IPS-15b (cell line): ENCODE measurements around the gene VPS51.

ENCODE experiments used
- H3K27me3 ChIP-seq: one replicate; pipeline ENCODE4 v1.6.1; 2013; ENCODE audit warnings: low read length; ENCODE audit not compliant: control insufficient read depth, insufficient read depth
- H3K36me3 ChIP-seq: one replicate; pipeline ENCODE4 v1.6.1; 2013; ENCODE audit warnings: low read length; ENCODE audit not compliant: control insufficient read depth, insufficient read depth
- H3K4me1 ChIP-seq: one replicate; pipeline ENCODE4 v1.6.1; 2013; ENCODE audit warnings: mild to moderate bottlenecking, low read length; ENCODE audit not compliant: control insufficient read depth, insufficient read depth
- H3K4me3 ChIP-seq: one replicate; pipeline ENCODE4 v1.5.1; 2013; ENCODE audit warnings: low read depth, low read length
- H3K9ac ChIP-seq: one replicate; pipeline ENCODE4 v1.6.1; 2013; ENCODE audit warnings: low read depth, mild to moderate bottlenecking, low read length
- H3K9me3 ChIP-seq: one replicate; pipeline ENCODE4 v1.6.1; 2013; ENCODE audit warnings: mild to moderate bottlenecking, low read length; ENCODE audit not compliant: control insufficient read depth, insufficient read depth

The VPS51 gene

GRCh38 chr11:65078151-65078550 is 17.9 kb upstream of the VPS51 start:
- Histone ChIP-seq H3K9ac (no peak overlapping the region), H3K27me3 (no peaks in the 10 kb centered on the region), H3K9me3 (no peaks in the 10 kb centered on the region), H3K4me3 (no peak overlapping the region), H3K4me1 (peaks cover 5% of the 10 kb centered on the region), H3K36me3 (peaks cover 40% of the 10 kb centered on the region)

GRCh38 chr11:65078786-65079342 is 17.1 kb upstream of the VPS51 start:
- no peak overlapping the region for H3K4me3 ChIP-seq
- H3K36me3 ChIP-seq, result peaks cover 40% of the 10 kb centered on the region
- peaks cover 5% of the 10 kb centered on the region for H3K4me1 ChIP-seq
- no peak overlapping the region for H3K9ac ChIP-seq
- no peaks in the 10 kb centered on the region for H3K27me3 ChIP-seq
- H3K9me3 ChIP-seq, result no peaks in the 10 kb centered on the region

- Histone ChIP-seq H3K36me3 (peaks cover 34% of the 10 kb centered on the region), H3K4me1 (peaks cover 5% of the 10 kb centered on the region), H3K4me3 (peak overlapping the region; percentile 96)
Observed at GRCh38 chr11:65083134-65083833, 12.7 kb upstream of the VPS51 start.

GRCh38 chr11:65083834-65084597 is 12.0 kb upstream of the VPS51 start, which contains the start of the genes CDCA5 and ZFPL1:
CDCA5 (minus strand) TSS chr11:65084040; CDS start chr11:65083978, 62 bp downstream.
ZFPL1 (plus strand) TSS chr11:65084222; CDS start chr11:65084699, 477 bp downstream.
- Histone ChIP-seq H3K4me1 (peaks cover 5% of the 10 kb centered on the region), H3K9me3 (no peaks in the 10 kb centered on the region), H3K9ac (peak within 1 kb of the TSS; percentile 93), H3K36me3 (peaks cover 35% of the 10 kb centered on the region), H3K4me3 (peak within 1 kb of the TSS; percentile 96), H3K27me3 (no peaks in the 10 kb centered on the region)

More at GRCh38 chr11:65083134-65083833, 12.7 kb upstream of the VPS51 start:
- H3K9ac ChIP-seq, result peak overlapping the region; percentile 93
- no peaks in the 10 kb centered on the region for H3K27me3 ChIP-seq
- H3K9me3 ChIP-seq, result no peaks in the 10 kb centered on the region

GRCh38 chr11:65084598-65085375 is 11.2 kb upstream of the VPS51 start:
- peaks cover 29% of the 10 kb centered on the region for H3K36me3 ChIP-seq
- H3K9me3 ChIP-seq, result no peaks in the 10 kb centered on the region
- peak overlapping the region; percentile 93 for H3K9ac ChIP-seq
- no peaks in the 10 kb centered on the region for H3K27me3 ChIP-seq
- peaks cover 5% of the 10 kb centered on the region for H3K4me1 ChIP-seq
- peak overlapping the region; percentile 96 for H3K4me3 ChIP-seq

- H3K4me3 ChIP-seq, result no peak overlapping the region
- H3K9ac ChIP-seq, result no peak overlapping the region
- H3K27me3 ChIP-seq, result no peaks in the 10 kb centered on the region
- H3K4me1 ChIP-seq, result peaks cover 5% of the 10 kb centered on the region
- peaks cover 29% of the 10 kb centered on the region for H3K36me3 ChIP-seq
- H3K9me3 ChIP-seq, result no peaks in the 10 kb centered on the region
Observed at GRCh38 chr11:65085446-65085845, 10.6 kb upstream of the VPS51 start.

GRCh38 chr11:65086809-65087208 is 9.2 kb upstream of the VPS51 start:
- H3K27me3 ChIP-seq, result no peaks in the 10 kb centered on the region
- H3K9me3 ChIP-seq, result no peaks in the 10 kb centered on the region
- H3K36me3 ChIP-seq, result peaks cover 24% of the 10 kb centered on the region
- no peak overlapping the region for H3K4me3 ChIP-seq
- H3K9ac ChIP-seq, result no peak overlapping the region
- H3K4me1 ChIP-seq, result peaks cover 5% of the 10 kb centered on the region

- Histone ChIP-seq H3K27me3 (no peaks in the 10 kb centered on the region), H3K4me3 (no peak overlapping the region), H3K9me3 (no peaks in the 10 kb centered on the region), H3K4me1 (peaks cover 5% of the 10 kb centered on the region), H3K36me3 (peaks cover 20% of the 10 kb centered on the region), H3K9ac (no peak overlapping the region)
Observed at GRCh38 chr11:65087216-65087615, 8.8 kb upstream of the VPS51 start.

GRCh38 chr11:65087827-65088226 is 8.2 kb upstream of the VPS51 start:
- no peak overlapping the region for H3K4me3 ChIP-seq
- no peak overlapping the region for H3K9ac ChIP-seq
- peaks cover 19% of the 10 kb centered on the region for H3K36me3 ChIP-seq
- no peaks in the 10 kb centered on the region for H3K27me3 ChIP-seq
- H3K4me1 ChIP-seq, result peaks cover 3% of the 10 kb centered on the region
- H3K9me3 ChIP-seq, result no peaks in the 10 kb centered on the region

- H3K9ac ChIP-seq, result no peak overlapping the region
Observed at GRCh38 chr11:65089621-65090020, 6.4 kb upstream of the VPS51 start.

GRCh38 chr11:65090628-65091027 is 5.4 kb upstream of the VPS51 start:
- Histone ChIP-seq H3K9ac (no peak overlapping the region), H3K36me3 (peaks cover 19% of the 10 kb centered on the region), H3K4me3 (no peak overlapping the region), H3K9me3 (no peaks in the 10 kb centered on the region), H3K27me3 (no peaks in the 10 kb centered on the region), H3K4me1 (no peaks in the 10 kb centered on the region)

More at GRCh38 chr11:65089621-65090020, 6.4 kb upstream of the VPS51 start:
- Histone ChIP-seq H3K36me3 (peaks cover 19% of the 10 kb centered on the region), H3K4me1 (no peaks in the 10 kb centered on the region), H3K9me3 (no peaks in the 10 kb centered on the region), H3K27me3 (no peaks in the 10 kb centered on the region), H3K4me3 (no peak overlapping the region)
